ENCODE results near the gene IL9.

The IL9 gene

GRCh38 chr5:135901633-135902032, 6.0 kb upstream of the IL9 start:
- Histone ChIP-seq H3K9me3 (ENCODE audit: low read depth, low read length) (no peaks in the 10 kb centered on the region), H3K4me3 (no peak overlapping the region), H3K36me3 (ENCODE audit: insufficient read depth, low read length) (no peaks in the 10 kb centered on the region), H3K9ac (ENCODE audit: insufficient read length) (no peak overlapping the region), H3K27ac (no peak overlapping the region)
- TF ChIP-seq EZH2 (IDR thresholded peaks at IDR 0.05) (no peak), POLR2AphosphoS5 (IDR thresholded peaks at IDR 0.05; ENCODE audit: borderline replicate concordance, low read depth, low read length) (no peak), FOXP2 (optimal IDR thresholded peaks at IDR 0.05; ENCODE audit: control extremely low read depth, extremely low read length, insufficient read depth) (no peak)
- no peak for DNase-seq (ENCODE audit: low read depth, low spot score)

- no peak for TF ChIP-seq POLR2AphosphoS5 (IDR thresholded peaks at IDR 0.05; ENCODE audit: borderline replicate concordance, low read depth, low read length)
- no peak for TF ChIP-seq EZH2 (IDR thresholded peaks at IDR 0.05)
- TF ChIP-seq FOXP2 (optimal IDR thresholded peaks at IDR 0.05; ENCODE audit: control extremely low read depth, extremely low read length, insufficient read depth): no peak
- H3K9ac ChIP-seq (ENCODE audit: insufficient read length): no peak overlapping the region
- no peaks in the 10 kb centered on the region for H3K36me3 ChIP-seq (ENCODE audit: insufficient read depth, low read length)
- no peak for DNase-seq (ENCODE audit: low read depth, low spot score)
- no peaks in the 10 kb centered on the region for H3K9me3 ChIP-seq (ENCODE audit: low read depth, low read length)
- no peak overlapping the region for H3K4me3 ChIP-seq
- no peak overlapping the region for H3K27ac ChIP-seq
These were observed 4.6 kb upstream of the IL9 start for GRCh38 chr5:135900276-135900675.

- Histone ChIP-seq H3K36me3 (ENCODE audit: insufficient read depth, low read length) (no peaks in the 10 kb centered on the region), H3K9ac (ENCODE audit: insufficient read length) (no peak overlapping the region), H3K4me3 (no peak overlapping the region), H3K27ac (no peak overlapping the region), H3K9me3 (ENCODE audit: low read depth, low read length) (no peaks in the 10 kb centered on the region)
- no peak for TF ChIP-seq FOXP2 (optimal IDR thresholded peaks at IDR 0.05; ENCODE audit: control extremely low read depth, extremely low read length, insufficient read depth)
- TF ChIP-seq POLR2AphosphoS5 (IDR thresholded peaks at IDR 0.05; ENCODE audit: borderline replicate concordance, low read depth, low read length): no peak
- no peak for TF ChIP-seq EZH2 (IDR thresholded peaks at IDR 0.05)
- no peak for DNase-seq (ENCODE audit: low read depth, low spot score)
These were observed 3.0 kb upstream of the IL9 start for GRCh38 chr5:135898651-135899050.

GRCh38 chr5:135894789-135895188, 852 bp downstream of the IL9 start:
- no peak for DNase-seq (ENCODE audit: low read depth, low spot score)
- TF ChIP-seq EZH2 (IDR thresholded peaks at IDR 0.05): no peak
- TF ChIP-seq POLR2AphosphoS5 (IDR thresholded peaks at IDR 0.05; ENCODE audit: borderline replicate concordance, low read depth, low read length): no peak
- no peak for TF ChIP-seq FOXP2 (optimal IDR thresholded peaks at IDR 0.05; ENCODE audit: control extremely low read depth, extremely low read length, insufficient read depth)
- H3K9me3 ChIP-seq (ENCODE audit: low read depth, low read length): no peaks in the 10 kb centered on the region
- no peaks in the 10 kb centered on the region for H3K36me3 ChIP-seq (ENCODE audit: insufficient read depth, low read length)
- no peak overlapping the region for H3K27ac ChIP-seq
- H3K9ac ChIP-seq (ENCODE audit: insufficient read length): no peak overlapping the region
- H3K4me3 ChIP-seq: no peak overlapping the region

GRCh38 chr5:135894276-135894675, 1.4 kb downstream of the IL9 start:
- Histone ChIP-seq H3K27ac (no peak overlapping the region), H3K9me3 (ENCODE audit: low read depth, low read length) (no peaks in the 10 kb centered on the region), H3K9ac (ENCODE audit: insufficient read length) (no peak overlapping the region), H3K4me3 (no peak overlapping the region), H3K36me3 (ENCODE audit: insufficient read depth, low read length) (no peaks in the 10 kb centered on the region)
- TF ChIP-seq EZH2 (IDR thresholded peaks at IDR 0.05): no peak
- no peak for DNase-seq (ENCODE audit: low read depth, low spot score)

GRCh38 chr5:135891791-135892190, 3.9 kb downstream of the IL9 start:
- DNase-seq (ENCODE audit: low read depth, low spot score): no peak
- Histone ChIP-seq H3K27ac (no peak overlapping the region), H3K36me3 (ENCODE audit: insufficient read depth, low read length) (no peaks in the 10 kb centered on the region), H3K9ac (ENCODE audit: insufficient read length) (no peak overlapping the region), H3K9me3 (ENCODE audit: low read depth, low read length) (no peaks in the 10 kb centered on the region), H3K4me3 (no peak overlapping the region)
- TF ChIP-seq POLR2AphosphoS5 (IDR thresholded peaks at IDR 0.05; ENCODE audit: borderline replicate concordance, low read depth, low read length) (no peak), EZH2 (IDR thresholded peaks at IDR 0.05) (no peak)

- TF ChIP-seq FOXP2 (optimal IDR thresholded peaks at IDR 0.05; ENCODE audit: control extremely low read depth, extremely low read length, insufficient read depth) (no peak), POLR2AphosphoS5 (IDR thresholded peaks at IDR 0.05; ENCODE audit: borderline replicate concordance, low read depth, low read length) (no peak), EZH2 (IDR thresholded peaks at IDR 0.05) (no peak)
- Histone ChIP-seq H3K27ac (no peak overlapping the region), H3K9me3 (ENCODE audit: low read depth, low read length) (no peaks in the 10 kb centered on the region), H3K9ac (ENCODE audit: insufficient read length) (no peak overlapping the region), H3K4me3 (no peak overlapping the region), H3K36me3 (ENCODE audit: insufficient read depth, low read length) (no peaks in the 10 kb centered on the region)
- no peak for DNase-seq (ENCODE audit: low read depth, low spot score)
These were observed 4.4 kb downstream of the IL9 start for GRCh38 chr5:135891268-135891667.

GRCh38 chr5:135890867-135891266, 4.8 kb downstream of the IL9 start:
- no peak overlapping the region for H3K4me3 ChIP-seq
- no peak for DNase-seq (ENCODE audit: low read depth, low spot score)
- H3K27ac ChIP-seq: no peak overlapping the region
- TF ChIP-seq FOXP2 (optimal IDR thresholded peaks at IDR 0.05; ENCODE audit: control extremely low read depth, extremely low read length, insufficient read depth): no peak
- TF ChIP-seq EZH2 (IDR thresholded peaks at IDR 0.05): no peak
- no peak for TF ChIP-seq POLR2AphosphoS5 (IDR thresholded peaks at IDR 0.05; ENCODE audit: borderline replicate concordance, low read depth, low read length)
- H3K9me3 ChIP-seq (ENCODE audit: low read depth, low read length): no peaks in the 10 kb centered on the region
- H3K9ac ChIP-seq (ENCODE audit: insufficient read length): no peak overlapping the region
- no peaks in the 10 kb centered on the region for H3K36me3 ChIP-seq (ENCODE audit: insufficient read depth, low read length)

GRCh38 chr5:135890296-135890695, 5.3 kb downstream of the IL9 start:
- Histone ChIP-seq H3K9ac (ENCODE audit: insufficient read length) (no peak overlapping the region), H3K27ac (no peak overlapping the region), H3K36me3 (ENCODE audit: insufficient read depth, low read length) (no peaks in the 10 kb centered on the region), H3K4me3 (no peak overlapping the region), H3K9me3 (ENCODE audit: low read depth, low read length) (no peaks in the 10 kb centered on the region)
- TF ChIP-seq POLR2AphosphoS5 (IDR thresholded peaks at IDR 0.05; ENCODE audit: borderline replicate concordance, low read depth, low read length) (no peak), FOXP2 (optimal IDR thresholded peaks at IDR 0.05; ENCODE audit: control extremely low read depth, extremely low read length, insufficient read depth) (no peak), EZH2 (IDR thresholded peaks at IDR 0.05) (no peak)
- no peak for DNase-seq (ENCODE audit: low read depth, low spot score)
